ENCODE data around the gene ARHGAP21.

DNA sequence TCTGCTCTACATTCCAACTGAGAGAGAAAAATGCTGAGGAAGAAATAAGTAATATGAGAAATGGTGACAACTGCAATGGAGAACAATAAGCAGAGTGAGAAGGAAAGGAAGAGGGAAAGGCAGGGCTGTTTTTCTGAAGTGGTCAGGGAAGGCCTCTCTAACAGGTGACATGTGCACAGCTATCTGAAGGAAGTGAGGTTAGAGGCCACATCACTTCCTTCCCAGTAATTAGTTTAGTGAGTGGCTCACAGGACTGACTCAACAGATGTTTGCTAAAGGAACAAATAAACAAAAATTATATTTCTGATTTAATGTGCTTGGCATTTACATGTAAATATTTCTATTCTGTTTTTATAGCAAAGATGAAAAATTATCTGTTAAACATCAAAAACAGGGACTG, 77.9 kb downstream of the ARHGAP21 start:
- TF ChIP-seq, protein P1, sequence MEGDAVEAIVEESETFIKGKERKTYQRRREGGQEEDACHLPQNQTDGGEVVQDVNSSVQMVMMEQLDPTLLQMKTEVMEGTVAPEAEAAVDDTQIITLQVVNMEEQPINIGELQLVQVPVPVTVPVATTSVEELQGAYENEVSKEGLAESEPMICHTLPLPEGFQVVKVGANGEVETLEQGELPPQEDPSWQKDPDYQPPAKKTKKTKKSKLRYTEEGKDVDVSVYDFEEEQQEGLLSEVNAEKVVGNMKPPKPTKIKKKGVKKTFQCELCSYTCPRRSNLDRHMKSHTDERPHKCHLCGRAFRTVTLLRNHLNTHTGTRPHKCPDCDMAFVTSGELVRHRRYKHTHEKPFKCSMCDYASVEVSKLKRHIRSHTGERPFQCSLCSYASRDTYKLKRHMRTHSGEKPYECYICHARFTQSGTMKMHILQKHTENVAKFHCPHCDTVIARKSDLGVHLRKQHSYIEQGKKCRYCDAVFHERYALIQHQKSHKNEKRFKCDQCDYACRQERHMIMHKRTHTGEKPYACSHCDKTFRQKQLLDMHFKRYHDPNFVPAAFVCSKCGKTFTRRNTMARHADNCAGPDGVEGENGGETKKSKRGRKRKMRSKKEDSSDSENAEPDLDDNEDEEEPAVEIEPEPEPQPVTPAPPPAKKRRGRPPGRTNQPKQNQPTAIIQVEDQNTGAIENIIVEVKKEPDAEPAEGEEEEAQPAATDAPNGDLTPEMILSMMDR (conservative IDR thresholded peaks at IDR 0.05 in 1 of 2, IDR thresholded peaks at IDR 0.05 in 1 of 2; ENCODE audit: extremely low read depth in 1 of 2, insufficient read depth in 1 of 2, low read depth in 1 of 2, low read length in 2 of 2), result no peak
- no peak for TF ChIP-seq EZH2 (IDR thresholded peaks at IDR 0.05; ENCODE audit: borderline replicate concordance, low read length)

Data from mammary epithelial cell (primary cell).